GM18861 (cell line): ENCODE data around the gene SLC48A1.

Experiments
- ATAC-seq: cut with Tn5 transposase; IDR thresholded peaks from one replicate; pipeline ENCODE4 v1.9.1; 2021; ENCODE audit not compliant: unreplicated experiment

Gene SLC48A1

DNA sequence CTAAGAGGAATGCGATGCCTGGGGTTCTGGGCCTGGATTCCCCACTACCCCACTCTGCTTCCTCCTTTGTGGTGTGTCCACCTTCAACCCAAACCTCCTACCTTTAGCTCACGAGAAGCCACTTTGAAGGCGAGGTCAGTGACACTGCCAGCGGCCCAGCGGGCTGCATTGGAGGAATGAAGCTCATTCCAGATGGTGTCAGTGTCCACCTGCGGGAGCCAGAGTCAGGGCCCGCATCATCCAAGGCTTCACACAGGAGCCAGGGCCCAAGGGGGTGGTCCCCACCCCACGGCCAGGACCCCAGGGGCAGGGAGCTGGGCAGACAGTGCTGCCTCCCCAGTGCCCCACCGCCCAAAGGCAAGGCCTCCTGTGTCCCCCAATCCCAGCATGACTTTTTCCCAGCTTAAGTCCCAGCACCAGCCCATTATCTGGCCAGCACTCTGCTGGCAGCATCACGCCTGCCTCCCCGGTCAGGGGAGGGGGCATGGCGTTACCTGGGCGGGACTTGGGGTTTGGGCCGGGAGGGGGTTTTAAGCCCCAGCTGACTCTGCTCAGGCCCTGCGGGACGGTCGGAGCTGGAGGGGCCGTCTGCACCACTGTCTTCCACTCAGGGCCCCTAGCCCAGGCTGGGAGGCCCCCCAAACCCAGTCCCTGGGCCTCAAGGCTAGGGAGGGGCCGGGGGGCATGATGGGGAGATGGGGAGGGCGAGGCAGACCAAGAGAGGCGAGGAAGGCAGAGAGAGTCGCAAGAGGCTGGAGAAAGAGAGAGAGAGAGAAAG, 16.9 kb downstream of the SLC48A1 start:
- ATAC-seq, result no peak

DNA sequence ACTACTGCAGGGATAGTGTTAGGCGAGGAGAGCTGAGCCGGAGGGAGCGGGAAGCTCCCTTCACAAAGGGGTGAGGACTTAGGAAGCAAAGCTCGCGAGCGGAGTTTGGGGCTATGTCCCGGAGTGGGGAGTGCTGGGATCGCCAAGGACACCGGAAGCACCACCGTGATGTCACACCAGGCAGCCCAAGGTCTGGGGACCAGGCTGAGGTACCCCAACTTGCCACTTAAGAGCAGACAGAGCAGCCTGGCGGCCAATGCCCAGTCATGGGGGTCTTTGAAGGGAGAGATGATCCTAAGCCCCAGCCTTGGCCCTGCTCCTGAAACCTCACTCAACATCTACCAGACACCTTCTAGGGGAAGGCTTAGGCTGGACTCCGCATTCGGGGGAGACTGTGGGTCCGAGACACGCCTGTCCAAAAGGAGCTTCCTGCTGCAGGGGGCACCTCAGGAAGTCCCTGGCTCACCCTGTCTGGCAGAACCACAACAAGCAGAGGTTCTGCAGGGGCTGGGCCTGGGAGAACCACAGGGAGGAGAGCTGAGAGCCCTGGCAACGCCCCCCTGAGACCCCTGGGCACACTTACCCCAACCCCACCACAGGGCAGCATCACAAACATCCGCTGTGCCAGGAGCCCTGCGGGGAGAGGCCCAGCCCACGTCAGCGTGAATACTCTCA, 17.8 kb downstream of the SLC48A1 start:
- ATAC-seq, result no peak

DNA sequence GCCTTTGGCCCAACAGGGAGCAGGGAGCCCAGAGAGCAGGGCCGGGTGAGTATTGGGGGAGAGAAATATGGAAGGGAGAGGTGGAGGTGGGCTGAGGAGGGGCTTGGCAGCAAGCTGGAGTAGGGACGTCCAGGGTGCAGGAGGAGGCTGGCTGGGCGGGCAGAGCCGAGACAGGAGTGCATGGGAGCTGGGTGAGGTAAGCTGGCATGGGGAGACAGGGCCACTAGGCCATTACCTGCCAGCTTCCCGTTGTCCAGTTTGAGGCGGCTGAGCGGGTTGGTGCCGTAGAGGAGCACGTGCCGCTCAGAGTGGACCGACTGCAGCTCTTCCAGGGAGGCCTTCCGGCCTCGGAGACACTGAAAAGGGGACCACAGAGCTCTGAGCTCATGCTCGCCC, 18.3 kb downstream of the SLC48A1 start:
- ATAC-seq, result no peak

GRCh38 chr12:47791874-47792273, 18.8 kb downstream of the SLC48A1 start:
- ATAC-seq, result no peak

GRCh38 chr12:47793015-47793681, 20.1 kb downstream of the SLC48A1 start:
- no peak for ATAC-seq

GRCh38 chr12:47794679-47795078, 21.6 kb downstream of the SLC48A1 start:
- ATAC-seq, result no peak

- no peak for ATAC-seq
These were observed 22.2 kb downstream of the SLC48A1 start for GRCh38 chr12:47795121-47795813.

DNA sequence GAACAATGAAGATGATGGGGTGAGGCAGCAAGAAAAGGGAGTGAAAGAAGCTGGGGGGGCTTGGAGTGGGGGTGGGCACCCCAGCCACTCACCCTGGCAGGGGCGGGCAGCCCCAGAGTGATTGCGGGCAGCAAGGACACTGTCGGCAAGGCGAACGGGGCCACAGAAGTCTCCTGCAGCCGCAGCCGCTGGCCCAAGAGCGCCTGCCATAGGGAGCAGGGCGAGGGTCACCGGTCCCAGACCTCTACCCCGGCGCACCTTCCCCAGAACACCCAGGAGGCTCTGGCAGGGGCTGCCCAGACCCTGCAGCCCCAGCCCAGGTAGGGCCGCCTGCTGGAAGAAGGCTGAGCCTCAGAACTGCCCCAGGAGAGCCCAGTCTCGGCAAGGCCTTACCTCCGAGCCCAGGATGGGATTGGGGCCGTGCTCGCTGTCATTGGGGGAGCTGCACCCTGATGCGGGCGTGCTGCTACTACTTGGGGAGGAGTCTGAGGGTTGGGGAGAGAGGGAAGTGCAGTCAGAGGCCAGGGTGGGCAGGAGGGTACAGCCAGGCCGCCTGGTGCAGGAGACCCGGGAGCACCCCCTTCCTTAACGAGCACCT, 22.9 kb downstream of the SLC48A1 start:
- no peak for ATAC-seq

- ATAC-seq, result no peak
These were observed 24.4 kb downstream of the SLC48A1 start for GRCh38 chr12:47797441-47797840.

GRCh38 chr12:47798382-47798948, 25.4 kb downstream of the SLC48A1 start:
- no peak for ATAC-seq

DNA sequence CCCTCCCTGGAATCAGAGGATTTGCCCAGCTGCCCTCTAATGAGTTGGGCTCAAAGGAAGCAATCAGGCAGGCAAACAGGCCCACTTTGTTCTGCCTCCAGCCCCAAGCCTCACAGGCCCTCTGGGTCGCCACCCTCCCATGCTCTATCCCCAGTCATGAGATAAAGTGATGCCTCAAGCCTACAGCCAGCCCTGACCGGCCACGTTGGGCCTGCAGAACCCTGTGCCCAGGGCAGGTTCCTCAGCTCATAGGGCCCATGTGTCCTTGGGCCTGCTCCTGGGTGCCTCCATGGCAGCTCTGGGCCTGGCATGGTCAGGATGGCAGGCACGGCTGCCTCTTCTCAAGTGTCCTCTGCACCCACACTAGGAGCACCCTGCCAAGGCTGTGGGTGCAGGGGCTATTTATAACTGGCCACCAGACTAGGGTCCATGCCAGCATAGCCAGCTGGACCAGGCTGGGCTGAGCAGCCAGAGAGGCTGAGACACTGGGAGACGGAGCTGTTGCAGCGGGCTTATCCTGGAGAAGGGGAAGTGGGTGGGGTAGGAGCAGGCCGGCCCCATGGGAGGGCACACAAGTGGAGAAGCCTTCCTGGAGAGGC, 26.4 kb downstream of the SLC48A1 start:
- ATAC-seq, result no peak

- no peak for ATAC-seq
These were observed 27.5 kb downstream of the SLC48A1 start for GRCh38 chr12:47800582-47800981.

GRCh38 chr12:47801170-47801903, 28.3 kb downstream of the SLC48A1 start:
- no peak for ATAC-seq

DNA sequence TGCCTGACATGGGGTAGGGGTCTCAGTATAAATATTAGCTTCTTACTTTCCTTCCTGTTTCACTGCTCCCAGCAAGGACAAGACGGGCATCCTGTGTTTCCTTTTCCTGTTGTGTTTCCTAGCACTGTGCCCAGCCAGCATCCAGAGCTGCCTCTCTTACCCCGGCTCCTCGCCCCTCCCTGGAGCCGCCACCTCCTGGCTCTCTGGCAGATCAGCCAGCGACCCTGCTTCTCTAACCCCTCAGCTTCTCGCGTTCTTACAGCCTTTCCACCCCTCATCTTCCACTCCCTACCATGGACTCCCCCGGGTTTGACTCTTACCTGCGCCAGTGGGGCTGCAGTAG, 28.8 kb downstream of the SLC48A1 start:
- no peak for ATAC-seq

GRCh38 chr12:47802312-47802711, 29.3 kb downstream of the SLC48A1 start:
- ATAC-seq, result no peak

DNA sequence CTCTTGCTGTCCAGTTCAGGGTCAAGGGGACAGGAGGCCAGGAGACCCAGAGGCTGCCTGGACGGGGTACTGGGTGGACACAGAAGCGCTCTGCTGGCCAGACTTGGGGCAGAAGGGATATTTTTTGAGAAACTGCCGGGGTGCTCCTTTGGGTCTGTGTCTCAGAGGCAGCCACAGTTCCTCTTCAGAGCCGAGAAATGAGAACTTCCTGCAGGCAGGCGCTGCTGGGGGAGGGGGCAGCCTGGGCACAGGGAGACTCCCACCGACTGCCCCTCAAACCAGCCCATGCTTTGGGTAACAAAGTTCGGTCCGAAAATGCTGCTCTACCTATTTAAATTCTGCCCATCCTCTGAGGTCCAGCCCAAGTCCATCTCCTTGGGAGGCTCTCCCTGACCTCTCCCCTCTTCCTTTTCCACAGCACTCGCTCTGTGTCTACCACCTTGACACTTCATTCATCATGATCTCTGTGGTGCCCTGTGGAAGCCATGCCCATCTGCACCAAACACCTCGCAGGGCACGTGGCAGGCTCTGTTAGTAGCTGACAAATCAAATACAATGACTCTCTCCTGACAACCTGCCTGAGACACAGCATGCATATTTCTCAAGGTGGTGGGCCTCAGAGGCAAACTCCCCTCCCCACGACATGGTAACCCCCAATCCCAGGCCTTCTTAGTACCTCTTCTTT, 30.3 kb downstream of the SLC48A1 start:
- no peak for ATAC-seq

- no peak for ATAC-seq
These were observed 31.1 kb downstream of the SLC48A1 start for GRCh38 chr12:47804171-47804570.

GRCh38 chr12:47805417-47805816, 32.4 kb downstream of the SLC48A1 start:
- ATAC-seq, result no peak

- no peak for ATAC-seq
These were observed 34.3 kb downstream of the SLC48A1 start for GRCh38 chr12:47807338-47807737.
